GM12878 (cell line): ENCODE results near the gene PLA2G4C. TPM values are rescaled to one million over a fixed set of nuclear protein-coding genes. Genes with fewer than 3 reads are reported as not detected.
A peak's percentile ranks its signal among the peaks of the same experiment; 100 is the strongest.

ENCODE experiments used
- ATAC-seq: fragments of 200-7000 bp; cut with Tn5 transposase; 3 replicates; pipeline ENCODE4 v1.9.1; 2020; ENCODE audit warnings: mild to moderate bottlenecking, moderate library complexity
- BruUV-seq: library from RNA; stranded (reverse); fragments of 400-500 nt; replicated peaks from 2 replicates; lab custom pipeline; 2021; lab: Mats Ljungman, UMichigan
- CTCF ChIA-PET: fragments of 300-600 bp; sonication (Branson Sonifier 250); formaldehyde crosslinking; extraction: SDS; loops from one replicate; lab custom pipeline; 2021; ENCODE audit warnings: inconsistent platforms; lab: Yijun Ruan, JAX
- POLR2A ChIA-PET: fragments of 350-600 bp; formaldehyde crosslinking; extraction: SDS; loops from one replicate; lab custom pipeline; 2021; ENCODE audit warnings: inconsistent platforms; lab: Charles Lee
- RAD21 ChIA-PET: fragments of 300-600 bp; sonication (Branson Sonifier 250); formaldehyde crosslinking; loops from one replicate; lab custom pipeline; 2023; ENCODE audit warnings: antibody characterized with exemption; ENCODE audit not compliant: unreplicated experiment; lab: Charles Lee
- SMC1A ChIA-PET: fragments of 300-600 bp; sonication (Branson Sonifier 250); formaldehyde crosslinking; loops from one replicate; lab custom pipeline; 2023; ENCODE audit not compliant: unreplicated experiment, uncharacterized antibody; lab: Charles Lee
- DNase-seq: peaks from one replicate; pipeline ENCODE4 v3.0.0-alpha.2; 2011; ENCODE audit warnings: low read depth, low spot score
- FAIRE-seq: peaks from 3 replicates; lab custom pipeline; 2011; peaks lifted over from hg19 to GRCh38; lab: Jason Lieb, UNC
- H2AFZ ChIP-seq: 2 replicates; pipeline ENCODE4 v1.6.0; 2011; ENCODE audit warnings: low read depth, low read length, control low read depth; ENCODE audit not compliant: control insufficient read depth
- H3K27ac ChIP-seq: 2 replicates; pipeline ENCODE4 v1.5.1; 2011; ENCODE audit warnings: control low read depth; ENCODE audit not compliant: control insufficient read depth, insufficient read depth
- H3K27me3 ChIP-seq, 2 experiments: replicated peaks in 1 of 2; 2 replicates each; pipeline versions ENCODE4 v1.6.0 to v1.6.1; 2011; ENCODE audit warnings: low read length in 1 of 2; ENCODE audit not compliant: control insufficient read depth in 2 of 2, insufficient read depth in 2 of 2
- H3K36me3 ChIP-seq, 2 experiments: 2 replicates each; pipeline ENCODE4 v1.5.1; 2011; ENCODE audit warnings: low read length in 1 of 2; ENCODE audit not compliant: control insufficient read depth in 2 of 2, insufficient read depth in 2 of 2
- H3K4me1 ChIP-seq: 2 replicates; pipeline ENCODE4 v1.6.1; 2011; ENCODE audit warnings: mild to moderate bottlenecking, low read length, moderate library complexity, mixed read lengths; ENCODE audit not compliant: control insufficient read depth, insufficient read depth
- H3K4me2 ChIP-seq: 2 replicates; pipeline ENCODE4 v1.6.0; 2011; ENCODE audit warnings: control low read depth; ENCODE audit not compliant: control insufficient read depth, insufficient read depth
- H3K4me3 ChIP-seq: fragments of 200-600 bp; sonication (generic); 2 replicates; pipeline ENCODE4 v1.5.1; 2016
- H3K79me2 ChIP-seq: 2 replicates; pipeline ENCODE4 v1.6.0; 2011; ENCODE audit warnings: low read length; ENCODE audit not compliant: control insufficient read depth, insufficient read depth
- H3K9ac ChIP-seq: 2 replicates; pipeline ENCODE4 v1.8.0; 2011; ENCODE audit warnings: low read length, control low read depth, mixed read lengths; ENCODE audit not compliant: control insufficient read depth, insufficient read depth
- H3K9me3 ChIP-seq: replicated peaks from 3 replicates; pipeline ENCODE4 v1.5.1; 2011; ENCODE audit warnings: mild to moderate bottlenecking, low read length; ENCODE audit not compliant: control insufficient read depth, insufficient read depth
- H4K20me1 ChIP-seq: 2 replicates; pipeline ENCODE4 v1.6.0; 2011; ENCODE audit not compliant: control insufficient read depth, insufficient read depth
- ASH2L ChIP-seq: fragments of 300-600, 200-600 bp; sonication (generic); IDR thresholded peaks from 2 replicates; pipeline ENCODE4 v1.6.1; 2017; ENCODE audit warnings: low read depth, mild to moderate bottlenecking, borderline replicate concordance
- BACH1 ChIP-seq: fragments of 450-650 bp; IDR thresholded peaks from 2 replicates; pipeline ENCODE4 v1.6.1; 2017; ENCODE audit warnings: mild to moderate bottlenecking, borderline replicate concordance
- CBX5 ChIP-seq: sonication (generic); IDR thresholded peaks from 2 replicates; pipeline ENCODE4 v1.6.1; 2016; ENCODE audit warnings: low read depth, moderate library complexity, mild to moderate bottlenecking, inconsistent platforms
- FOXK2 ChIP-seq: fragments of 450-650 bp; IDR thresholded peaks from 2 replicates; pipeline ENCODE4 v1.6.1; 2017; ENCODE audit warnings: mild to moderate bottlenecking, moderate library complexity
- HDGF ChIP-seq: fragments of 450-650 bp; IDR thresholded peaks from 2 replicates; pipeline ENCODE4 v1.6.1; 2016; ENCODE audit warnings: antibody characterized with exemption
- IKZF1 ChIP-seq: fragments of 450-650 bp; conservative IDR thresholded peaks from 2 replicates; pipeline ENCODE4 v1.6.1; 2017; ENCODE audit warnings: antibody characterized with exemption, mild to moderate bottlenecking
- IKZF2 ChIP-seq, 2 experiments: fragments of 450-650 bp; IDR thresholded peaks; 2 replicates each; pipeline ENCODE4 v1.6.1; 2017; ENCODE audit warnings: mild to moderate bottlenecking in 2 of 2, moderate library complexity in 2 of 2
- IRF4 ChIP-seq: IDR thresholded peaks from 2 replicates; pipeline ENCODE4 v1.6.1; 2011; ENCODE audit warnings: low read depth, low read length
- IRF5 ChIP-seq: fragments of 450-650 bp; IDR thresholded peaks from 2 replicates; pipeline ENCODE4 v1.6.1; 2017; ENCODE audit warnings: borderline replicate concordance
- MEF2A ChIP-seq: IDR thresholded peaks from 2 replicates; pipeline ENCODE4 v1.6.1; 2011; ENCODE audit warnings: low read depth, mild to moderate bottlenecking, low read length, moderate library complexity; ENCODE audit not compliant: insufficient read depth
- NBN ChIP-seq: fragments of 450-650 bp; IDR thresholded peaks from 2 replicates; pipeline ENCODE4 v1.6.1; 2016
- PAX8 ChIP-seq: fragments of 450-650 bp; IDR thresholded peaks from 2 replicates; pipeline ENCODE4 v1.6.1; 2017; ENCODE audit warnings: mild to moderate bottlenecking, moderate library complexity
- PBX3 ChIP-seq: IDR thresholded peaks from 2 replicates; pipeline ENCODE4 v1.6.1; 2011; ENCODE audit warnings: mild to moderate bottlenecking, low read depth, low read length, moderate library complexity; ENCODE audit not compliant: insufficient replicate concordance
- POLR2A ChIP-seq: IDR thresholded peaks from 2 replicates; pipeline ENCODE4 v1.6.1; 2011; ENCODE audit warnings: low read depth, mild to moderate bottlenecking, low read length
- RELA ChIP-seq: fragments of 450-650 bp; IDR thresholded peaks from 2 replicates; pipeline ENCODE4 v1.8.0; 2014; ENCODE audit warnings: borderline replicate concordance; ENCODE audit not compliant: partially characterized antibody
- RELB ChIP-seq: fragments of 450-650 bp; IDR thresholded peaks from 2 replicates; pipeline ENCODE4 v1.6.1; 2017; ENCODE audit warnings: low read depth, mild to moderate bottlenecking, moderate library complexity
- RFX5 ChIP-seq: IDR thresholded peaks from 2 replicates; pipeline ENCODE4 v1.6.1; 2011; ENCODE audit warnings: low read depth, low read length, improper control_type of control experiment
- SIN3A ChIP-seq: IDR thresholded peaks from 2 replicates; pipeline ENCODE4 v1.6.1; 2012; ENCODE audit warnings: low read depth, low read length, improper control_type of control experiment
- SREBF2 ChIP-seq: IDR thresholded peaks from 2 replicates; pipeline ENCODE4 v1.6.1; 2012; ENCODE audit warnings: mild to moderate bottlenecking, low read length
- TBL1XR1 ChIP-seq: IDR thresholded peaks from 2 replicates; pipeline ENCODE4 v1.6.1; 2012; ENCODE audit warnings: low read depth, low read length, improper control_type of control experiment
- ZNF24 ChIP-seq: fragments of 450-650 bp; IDR thresholded peaks from 2 replicates; pipeline ENCODE4 v1.6.1; 2017; ENCODE audit warnings: antibody characterized with exemption, mild to moderate bottlenecking
- WGBS: methylation state at CpG from one replicate; pipeline ENCODE4 v1.1.6; 2016; ENCODE audit warnings: low lambda C conversion rate; ENCODE audit not compliant: insufficient replicate concordance, insufficient coverage; ENCODE audit errors: missing lambda C conversion rate; 5-methylcytosine and 5-hydroxymethylcytosine counted together
- in situ Hi-C: fragments of 300-500 bp; cut with MboI; formaldehyde crosslinking; loops from 9 replicates; pipeline ENCODE4 v1.14.3; 2018; ENCODE audit warnings: mixed read lengths
- intact Hi-C: fragments of 100-400 bp; cut with micrococcal nuclease; formaldehyde crosslinking; loops from one replicate; pipeline ENCODE4 v1.14.2; 2022; ENCODE audit not compliant: unreplicated experiment
- polyA plus RNA-seq, 11 experiments: library from polyadenylated mRNA; depleted of rRNA in 4 of 11; unstranded in 6 of 11; stranded (reverse) in 5 of 11; fragments of >200 nt; fragmentation: Nextera tagmentation in 4 of 11; fragmentation: Illumina TruSeq in 1 of 11; extraction: Ambion mirVana in 4 of 11; extraction: Trizol in 1 of 11; gene quantifications; 1 replicate in 1 of 11; 2 replicates in 10 of 11; pipeline versions ENCODE4 v1.2.1 to v1.2.3, GENCODE V29; 2011 to 2016; ENCODE audit warnings: inconsistent platforms in 2 of 11, missing spikeins in 2 of 11, low read depth in 1 of 11
- total RNA-seq, 4 experiments: library from RNA; depleted of rRNA in 3 of 4; stranded (reverse); fragments of >200 nt in 3 of 4; fragmentation: Illumina TruSeq in 1 of 4; extraction: Trizol in 1 of 4; gene quantifications; 2 replicates each; pipeline versions ENCODE4 v1.2.1 to v1.2.3, GENCODE V29; 2013 to 2021

PLA2G4C gene
- total and polyA plus RNA-seq, 10 of the 15 experiments (the other 5 are each of a cell fraction or from before 2014, with no cell fraction given), result 0.53 to 3.6 (median 1.1) TPM

- TF ChIP-seq BACH1 (peak; percentile 51; the same call in 1 of the 2 replicates), IRF4 (no peak), HDGF (0 out of 2 replicates have a peak, but pooled peaks have one; percentile 50), NBN (peak; percentile 55; the same call in 1 of the 2 replicates), SIN3A (no peak), IKZF2 (IDR thresholded peaks at IDR 0.05) (peak; percentile 36 to 53; a peak in 1 of 4 replicates), TBL1XR1 (0 out of 2 replicates have a peak, but pooled peaks have one; percentile 22), RELB (peak; percentile 55; the same call in 1 of the 2 replicates)
Observed at GRCh38 chr19:48121909-48122371, 11.3 kb upstream of the PLA2G4C start (continued).

- DNase-seq (no peak), FAIRE-seq (no peak), ATAC-seq (no peak)
- no peak overlapping the region for H2AFZ ChIP-seq
- H3K9me3 ChIP-seq, result no peaks in the 10 kb centered on the region
- peaks cover 20% of the 10 kb centered on the region for H3K4me1 ChIP-seq
- CTCF ChIA-PET, result interaction anchor here (10.0 kb wide), 1 partner anchor 12 kb away, joined by 85 read pairs; the partner anchor contains the start of gene PLA2G4C
- H3K4me2 ChIP-seq, result no peak overlapping the region
- intact Hi-C loops, result no loop called here
- SMC1A ChIA-PET, result interaction anchor here (5.6 kb wide), 1 partner anchor 11 kb away, joined by 31 read pairs; the partner anchor contains the start of gene PLA2G4C
- in situ Hi-C loops, result no loop called here
- no peak overlapping the region for H3K27ac ChIP-seq
- 94% methylated on average over 14 of the region's 14 CpGs for WGBS
- H3K9ac ChIP-seq, result no peak overlapping the region
- RAD21 ChIA-PET, result interaction anchor here (0.7 to 1.8 kb wide), 2 partner anchors 9 to 13 kb away, joined by 3 to 6 read pairs; no protein-coding TSS in a partner anchor
- no TSS peak for BruUV-seq
- POLR2A ChIA-PET, result interaction anchor here (2.3 kb wide), 1 partner anchor 10 kb away, joined by 8 read pairs; the partner anchor contains the start of gene PLA2G4C
- no peak overlapping the region for H3K4me3 ChIP-seq
- no peaks in the 10 kb centered on the region for H3K27me3 ChIP-seq
- H3K79me2 ChIP-seq, result no peaks in the 10 kb centered on the region
- peaks cover 0 to 14% of the 10 kb centered on the region in 2 experiments; a peak in 3 of 4 replicates for H3K36me3 ChIP-seq
- no peaks in the 10 kb centered on the region for H4K20me1 ChIP-seq
- no peak for TF ChIP-seq ASH2L
- TF ChIP-seq IRF5, result no peak
- no peak for TF ChIP-seq CBX5
- TF ChIP-seq PBX3, result no peak
- no peak for TF ChIP-seq SIN3A
- no peak for TF ChIP-seq FOXK2
- no peak for TF ChIP-seq MEF2A
- TF ChIP-seq ZNF24, result no peak
- no peak for TF ChIP-seq RFX5
- TF ChIP-seq IKZF1, result no peak
- no peak for TF ChIP-seq PAX8
- no peak for TF ChIP-seq RELA
- no peak for TF ChIP-seq POLR2A
- no peak for TF ChIP-seq SREBF2
Observed at GRCh38 chr19:48121066-48121465, 10.4 kb upstream of the PLA2G4C start.
